ENCODE data around the gene LRRC2.
A peak's percentile ranks its signal among the peaks of the same experiment; 100 is the strongest.
"Not testable (repeated sequence)": the region's sequence is repeated elsewhere in the genome, so short reads cannot be mapped to it uniquely, and the experiment has no call there.

The LRRC2 gene

DNA sequence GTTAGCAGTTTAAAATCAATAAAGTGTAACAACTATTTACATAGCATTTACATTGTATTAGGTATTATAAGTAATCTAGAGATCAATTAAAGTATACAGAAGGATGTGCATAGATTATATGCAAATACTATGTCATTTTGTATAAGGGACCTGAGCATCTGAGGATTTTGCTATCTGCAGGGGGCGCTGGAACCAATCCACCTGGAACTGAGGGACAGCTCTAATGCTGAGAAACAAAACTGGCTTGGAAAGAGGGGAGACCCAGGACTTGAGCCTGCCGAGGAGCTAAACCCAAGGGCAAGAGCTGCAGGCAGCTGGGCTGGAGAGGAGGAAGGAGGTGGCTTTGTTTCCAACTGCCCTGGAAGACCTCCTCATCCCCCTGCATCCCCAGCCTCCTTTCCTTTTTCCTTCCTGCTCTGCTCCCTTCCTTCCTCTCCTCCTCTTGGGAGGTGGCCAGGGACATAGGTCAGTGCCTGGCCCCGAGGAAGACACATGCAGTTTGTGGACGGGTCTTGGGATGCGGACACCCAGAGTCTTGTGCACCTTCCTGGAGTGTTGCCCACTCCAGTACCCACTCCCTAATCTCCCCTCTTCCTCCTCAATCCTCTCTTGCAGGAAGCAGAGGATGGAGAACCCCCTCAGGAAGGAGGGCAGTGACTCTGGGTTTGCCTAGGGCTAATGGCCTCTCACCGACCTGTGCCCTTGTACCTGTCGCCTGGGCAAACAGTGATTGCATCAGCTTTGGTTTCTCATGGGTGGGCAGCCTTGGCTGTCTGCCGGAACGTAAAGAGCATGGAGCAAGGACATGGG, 69.2 kb downstream of the LRRC2 start:
- TF ChIP-seq, protein P1, sequence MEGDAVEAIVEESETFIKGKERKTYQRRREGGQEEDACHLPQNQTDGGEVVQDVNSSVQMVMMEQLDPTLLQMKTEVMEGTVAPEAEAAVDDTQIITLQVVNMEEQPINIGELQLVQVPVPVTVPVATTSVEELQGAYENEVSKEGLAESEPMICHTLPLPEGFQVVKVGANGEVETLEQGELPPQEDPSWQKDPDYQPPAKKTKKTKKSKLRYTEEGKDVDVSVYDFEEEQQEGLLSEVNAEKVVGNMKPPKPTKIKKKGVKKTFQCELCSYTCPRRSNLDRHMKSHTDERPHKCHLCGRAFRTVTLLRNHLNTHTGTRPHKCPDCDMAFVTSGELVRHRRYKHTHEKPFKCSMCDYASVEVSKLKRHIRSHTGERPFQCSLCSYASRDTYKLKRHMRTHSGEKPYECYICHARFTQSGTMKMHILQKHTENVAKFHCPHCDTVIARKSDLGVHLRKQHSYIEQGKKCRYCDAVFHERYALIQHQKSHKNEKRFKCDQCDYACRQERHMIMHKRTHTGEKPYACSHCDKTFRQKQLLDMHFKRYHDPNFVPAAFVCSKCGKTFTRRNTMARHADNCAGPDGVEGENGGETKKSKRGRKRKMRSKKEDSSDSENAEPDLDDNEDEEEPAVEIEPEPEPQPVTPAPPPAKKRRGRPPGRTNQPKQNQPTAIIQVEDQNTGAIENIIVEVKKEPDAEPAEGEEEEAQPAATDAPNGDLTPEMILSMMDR (IDR thresholded peaks at IDR 0.05; ENCODE audit: control insufficient read depth, insufficient read depth, low read depth, low read length, missing control alignments) = peak; percentile 39
- no peak overlapping the region for H3K4me3 ChIP-seq (ENCODE audit: control insufficient read depth, low read depth, low read length)
- no peak for DNase-seq (ENCODE audit: low read depth)

DNA sequence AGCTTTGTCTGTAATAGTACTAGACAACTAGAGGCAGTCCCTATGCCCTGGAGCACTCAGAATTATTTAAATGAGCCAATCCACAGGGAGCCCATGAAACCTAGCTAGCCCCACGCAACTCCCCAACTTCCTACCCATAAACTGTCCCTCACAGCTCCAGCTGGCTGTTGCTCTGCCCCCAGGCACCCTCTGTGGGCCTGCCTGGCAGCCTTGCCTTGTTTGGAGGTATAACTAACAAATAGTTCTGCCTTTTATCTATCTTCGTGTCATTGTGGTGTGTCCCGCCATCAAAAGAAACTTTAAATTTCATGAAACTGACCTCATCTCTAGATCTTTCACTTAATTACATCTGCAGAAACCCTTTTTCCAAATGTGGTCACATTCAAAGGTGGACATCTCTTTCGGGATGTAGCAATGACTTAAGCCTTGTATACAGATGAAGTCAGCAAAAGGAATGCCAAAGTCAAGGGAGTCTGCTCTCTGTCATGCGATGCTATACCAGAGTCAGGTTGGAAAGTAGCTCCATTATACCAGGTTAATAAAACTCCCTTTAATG, 70.1 kb downstream of the LRRC2 start:
- DNase-seq (ENCODE audit: low read depth) = peak; percentile 83
- no peak overlapping the region for H3K4me3 ChIP-seq (ENCODE audit: control insufficient read depth, low read depth, low read length)
- TF ChIP-seq, protein P1 (IDR thresholded peaks at IDR 0.05; ENCODE audit: control insufficient read depth, insufficient read depth, low read depth, low read length, missing control alignments) = no peak

- not testable (repeated sequence) for DNase-seq (ENCODE audit: low read depth); H3K4me3 ChIP-seq (ENCODE audit: control insufficient read depth, low read depth, low read length)
Observed at GRCh38 chr3:46494491-46494890, 71.6 kb downstream of the LRRC2 start.

- TF ChIP-seq, protein P1 (IDR thresholded peaks at IDR 0.05; ENCODE audit: control insufficient read depth, insufficient read depth, low read depth, low read length, missing control alignments) = no peak
- DNase-seq (ENCODE audit: low read depth) = no peak
- no peak overlapping the region for H3K4me3 ChIP-seq (ENCODE audit: control insufficient read depth, low read depth, low read length)
Observed at GRCh38 chr3:46492890-46493547, 73.1 kb downstream of the LRRC2 start.

- no peak for DNase-seq (ENCODE audit: low read depth)
- TF ChIP-seq, protein P1 (IDR thresholded peaks at IDR 0.05; ENCODE audit: control insufficient read depth, insufficient read depth, low read depth, low read length, missing control alignments) = no peak
- no peak overlapping the region for H3K4me3 ChIP-seq (ENCODE audit: control insufficient read depth, low read depth, low read length)
Observed at GRCh38 chr3:46491089-46492070, 74.7 kb downstream of the LRRC2 start.

GRCh38 chr3:46490338-46491084, 75.6 kb downstream of the LRRC2 start:
- DNase-seq (ENCODE audit: low read depth) = no peak
- TF ChIP-seq, protein P1 (IDR thresholded peaks at IDR 0.05; ENCODE audit: control insufficient read depth, insufficient read depth, low read depth, low read length, missing control alignments) = no peak
- H3K4me3 ChIP-seq (ENCODE audit: control insufficient read depth, low read depth, low read length) = no peak overlapping the region
